CD14-positive monocyte (primary cell): Measurements from ENCODE around the gene SAMD14. TPM values are rescaled to one million over a fixed set of nuclear protein-coding genes. Genes with fewer than 3 reads are reported as not detected.

Experiments used
- DNase-seq, 3 donors: peaks; one replicate each; pipeline ENCODE4 v3.0.0-alpha.2; 2011 to 2022
- H2AFZ ChIP-seq: 2 replicates; pipeline ENCODE4 v1.6.0; 2012; ENCODE audit warnings: mild to moderate bottlenecking, low read depth, low read length, inconsistent platforms; ENCODE audit not compliant: insufficient read depth, poor library complexity, severe bottlenecking
- H3K27ac ChIP-seq, 2 donors: 1 replicate in 1 of 2; 2 replicates in 1 of 2; pipeline ENCODE4 v1.5.1; 2012 to 2013; ENCODE audit warnings: low read length in 2 of 2, control low read depth in 1 of 2, inconsistent platforms in 1 of 2, low read depth in 1 of 2, mild to moderate bottlenecking in 1 of 2
- H3K27me3 ChIP-seq, 2 donors: one replicate each; pipeline versions ENCODE4 v1.6.0 to v1.6.1; 2011 to 2013; ENCODE audit warnings: low read length in 2 of 2; ENCODE audit not compliant: control insufficient read depth in 2 of 2, insufficient read depth in 2 of 2
- H3K36me3 ChIP-seq, 2 donors: replicated peaks in 1 of 2; 1 replicate in 1 of 2; 2 replicates in 1 of 2; pipeline versions ENCODE4 v1.5.1 to v1.6.1; 2012 to 2013; ENCODE audit warnings: low read length in 2 of 2, control low read depth in 1 of 2, inconsistent platforms in 1 of 2, mild to moderate bottlenecking in 1 of 2; ENCODE audit not compliant: insufficient read depth in 2 of 2, control insufficient read depth in 1 of 2
- H3K4me1 ChIP-seq, 2 donors: 1 replicate in 1 of 2; 2 replicates in 1 of 2; pipeline versions ENCODE4 v1.5.1 to v1.6.1; 2012 to 2013; ENCODE audit warnings: low read length in 2 of 2, control low read depth in 1 of 2, inconsistent platforms in 1 of 2, mild to moderate bottlenecking in 1 of 2, moderate library complexity in 1 of 2; ENCODE audit not compliant: insufficient read depth in 2 of 2, control insufficient read depth in 1 of 2
- H3K4me2 ChIP-seq: replicated peaks from 2 replicates; pipeline ENCODE3; 2012; ENCODE audit warnings: low read length, moderate library complexity, mild to moderate bottlenecking; ENCODE audit not compliant: poor library complexity, severe bottlenecking; ENCODE audit errors: extremely low read depth
- H3K4me3 ChIP-seq, 3 experiments: fragments of 200-600 bp in 1 of 3; sonication (generic) in 1 of 3; replicated peaks in 1 of 3; 1 replicate in 2 of 3; 2 replicates in 1 of 3; pipeline ENCODE4 v1.5.1; 2011 to 2013; ENCODE audit warnings: low read length in 3 of 3, mild to moderate bottlenecking in 3 of 3, control low read depth in 2 of 3, low read depth in 2 of 3, inconsistent platforms in 1 of 3, moderate library complexity in 1 of 3
- H3K79me2 ChIP-seq: 2 replicates; pipeline ENCODE4 v1.6.0; 2012; ENCODE audit warnings: mild to moderate bottlenecking, control low read depth, inconsistent platforms, low read length, moderate library complexity; ENCODE audit not compliant: insufficient read depth
- H3K9ac ChIP-seq: 2 replicates; pipeline ENCODE4 v1.6.0; 2017; ENCODE audit warnings: low read length, mild to moderate bottlenecking; ENCODE audit not compliant: insufficient read depth, poor library complexity, severe bottlenecking
- H3K9me3 ChIP-seq, 2 donors: replicated peaks in 1 of 2; 1 replicate in 1 of 2; 2 replicates in 1 of 2; pipeline versions ENCODE4 v1.5.1 to v1.6.1; 2012 to 2013; ENCODE audit warnings: low read length in 2 of 2, control low read depth in 1 of 2; ENCODE audit not compliant: control insufficient read depth in 1 of 2, insufficient read depth in 1 of 2
- H4K20me1 ChIP-seq: 2 replicates; pipeline ENCODE4 v1.6.0; 2012; ENCODE audit warnings: mild to moderate bottlenecking, low read length, control low read depth, moderate library complexity; ENCODE audit not compliant: insufficient read depth
- H3K27ac Mint-ChIP-seq, 7 donors: one replicate each; pipeline ENCODE4 v1.8.0; 2020; ENCODE audit warnings: mild to moderate bottlenecking in 7 of 7, mixed read lengths in 7 of 7, moderate library complexity in 6 of 7, inconsistent platforms in 2 of 7
- H3K27me3 Mint-ChIP-seq, 3 donors: one replicate each; pipeline ENCODE4 v1.8.0; 2021 to 2022; ENCODE audit warnings: low read depth in 3 of 3, mild to moderate bottlenecking in 3 of 3, mixed read lengths in 3 of 3, moderate library complexity in 3 of 3, inconsistent platforms in 1 of 3
- H3K36me3 Mint-ChIP-seq, 2 donors: one replicate each; pipeline ENCODE4 v1.8.0; 2020; ENCODE audit warnings: mixed read lengths in 2 of 2, inconsistent platforms in 1 of 2, mild to moderate bottlenecking in 1 of 2
- H3K4me1 Mint-ChIP-seq: one replicate; pipeline ENCODE4 v1.8.0; 2020; ENCODE audit warnings: mild to moderate bottlenecking, mixed read lengths
- H3K4me3 Mint-ChIP-seq, 2 donors: one replicate each; pipeline ENCODE4 v1.8.0; 2020; ENCODE audit warnings: mild to moderate bottlenecking in 2 of 2, mixed read lengths in 2 of 2, moderate library complexity in 1 of 2
- H3K9me3 Mint-ChIP-seq, 7 donors: one replicate each; pipeline ENCODE4 v1.8.0; 2020 to 2022; ENCODE audit warnings: mixed read lengths in 7 of 7, mild to moderate bottlenecking in 6 of 7, moderate library complexity in 6 of 7, inconsistent platforms in 2 of 7
- CTCF ChIP-seq: fragments of 200-600 bp; IDR thresholded peaks from one replicate; pipeline ENCODE4 v1.8.0; 2022; ENCODE audit warnings: antibody characterized with exemption, mild to moderate bottlenecking
- WGBS: methylation state at CpG from one replicate; pipeline ENCODE4 v1.1.5; 2013; ENCODE audit warnings: missing lambda C conversion rate; ENCODE audit not compliant: insufficient coverage; 5-methylcytosine and 5-hydroxymethylcytosine counted together
- intact Hi-C, 2 donors: fragments of 100-400 bp; cut with micrococcal nuclease; formaldehyde crosslinking; loops; one replicate each; pipeline versions ENCODE4 v1.15.0 to v1.15.1; 2023
- polyA plus RNA-seq, 3 donors: library from polyadenylated mRNA; depleted of rRNA in 1 of 3; unstranded in 2 of 3; stranded (reverse) in 1 of 3; fragments of 300-500 nt in 2 of 3; fragments of >200 nt in 1 of 3; fragmentation: Illumina TruSeq in 2 of 3; gene quantifications; 1 replicate in 2 of 3; 2 replicates in 1 of 3; pipeline ENCODE4 v1.2.3, GENCODE V29; 2012 to 2021

SAMD14 gene
- polyA plus RNA-seq, 3 donors: 0.09 TPM; not detected in 2

DNA sequence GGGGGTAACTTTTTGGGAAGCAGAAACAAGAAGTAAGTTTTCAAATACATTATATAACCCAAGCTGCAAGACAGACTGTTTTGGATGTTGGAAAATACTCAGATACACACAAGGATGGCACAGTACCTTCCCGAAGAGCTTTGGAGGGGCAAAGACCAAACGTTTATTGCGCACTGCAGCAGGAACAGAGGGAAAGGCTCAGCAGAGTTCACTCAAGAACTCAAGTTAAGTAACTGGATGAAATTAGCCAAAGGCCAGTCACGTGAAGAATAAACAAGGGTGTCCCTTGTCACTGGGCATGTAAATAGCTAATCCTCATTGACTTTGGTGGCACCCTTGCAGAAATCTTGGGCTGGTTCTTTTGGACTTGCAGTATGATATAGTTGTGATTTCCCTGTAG lies 32.0 kb downstream of the SAMD14 start:
- Mint-ChIP-seq H3K27ac (no peak overlapping the region), H3K27me3 (peaks cover 1 to 4% (median 3%) of the 10 kb centered on the region in 3 donors), H3K4me3 (no peak overlapping the region), H3K9me3 (no peaks in the 10 kb centered on the region), H3K4me1 (peaks cover 24% of the 10 kb centered on the region), H3K36me3 (peaks cover 27 to 43% of the 10 kb centered on the region in 2 donors)
- no peak overlapping the region for H3K4me2 ChIP-seq
- DNase-seq: no peak
- H3K27ac ChIP-seq: no peak overlapping the region
- WGBS: 94% methylated on average over 4 of the region's 4 CpGs
- H3K4me3 ChIP-seq: no peak overlapping the region
- peaks cover 7% of the 10 kb centered on the region for H3K79me2 ChIP-seq
- H3K9ac ChIP-seq: no peak overlapping the region
- H3K27me3 ChIP-seq: no peaks in the 10 kb centered on the region
- H4K20me1 ChIP-seq: no peaks in the 10 kb centered on the region
- no peak for TF ChIP-seq CTCF
- no peak overlapping the region for H2AFZ ChIP-seq
- intact Hi-C loops: no loop called here
- peaks cover 15 to 18% of the 10 kb centered on the region in 2 donors for H3K36me3 ChIP-seq
- H3K4me1 ChIP-seq: peaks cover 16 to 23% of the 10 kb centered on the region in 2 donors
- no peaks in the 10 kb centered on the region for H3K9me3 ChIP-seq

DNA sequence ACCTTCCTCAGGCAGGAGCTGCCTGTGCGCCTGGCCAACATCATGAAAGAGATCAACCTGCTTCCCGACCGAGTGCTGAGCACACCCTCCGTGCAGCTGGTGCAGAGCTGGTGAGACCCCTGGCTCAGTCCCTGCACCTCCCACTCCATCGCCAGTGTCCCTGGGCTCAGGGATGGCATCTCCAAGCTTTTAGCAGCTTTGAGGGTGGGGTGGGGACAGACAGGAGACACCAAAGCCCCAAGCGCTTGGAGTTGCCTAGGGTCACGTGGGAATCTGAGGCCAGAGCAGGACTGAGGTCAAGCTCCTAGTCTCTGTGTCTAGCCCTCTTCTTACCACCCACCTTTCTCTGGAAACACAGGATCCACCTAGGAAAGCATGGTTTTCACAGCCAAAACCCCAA lies 32.5 kb downstream of the SAMD14 start:
- no peak for TF ChIP-seq CTCF
- H3K4me3 Mint-ChIP-seq: no peak overlapping the region
- Histone ChIP-seq H2AFZ (no peak overlapping the region), H3K4me3 (no peak overlapping the region), H3K36me3 (peaks cover 15 to 18% of the 10 kb centered on the region in 2 donors), H3K4me1 (peaks cover 16 to 23% of the 10 kb centered on the region in 2 donors), H3K4me2 (no peak overlapping the region), H3K9ac (no peak overlapping the region), H3K79me2 (peaks cover 7% of the 10 kb centered on the region), H3K27me3 (no peaks in the 10 kb centered on the region), H3K27ac (no peak overlapping the region), H3K9me3 (no peaks in the 10 kb centered on the region), H4K20me1 (no peaks in the 10 kb centered on the region)
- 100% methylated on average over 1 of the region's 7 CpGs for WGBS
- no peak overlapping the region for H3K27ac Mint-ChIP-seq
- H3K9me3 Mint-ChIP-seq: no peaks in the 10 kb centered on the region
- H3K27me3 Mint-ChIP-seq: peaks cover 1 to 4% (median 3%) of the 10 kb centered on the region in 3 donors
- intact Hi-C loops: no loop called here
- no peak for DNase-seq
- H3K36me3 Mint-ChIP-seq: peaks cover 27 to 40% of the 10 kb centered on the region in 2 donors
- H3K4me1 Mint-ChIP-seq: peaks cover 24% of the 10 kb centered on the region
